ENCODE results near the gene NFIA.

Gene NFIA

GRCh38 chr1:61090546-61091202 lies 8.3 kb downstream of the NFIA start:
- DNase-seq (ENCODE audit: extremely low read depth, low read depth) = no peak
- TF ChIP-seq CTCF (IDR thresholded peaks at IDR 0.05; ENCODE audit: low read depth, low read length, missing control alignments) = no peak

GRCh38 chr1:61091455-61091854 lies 9.1 kb downstream of the NFIA start:
- TF ChIP-seq CTCF (IDR thresholded peaks at IDR 0.05; ENCODE audit: low read depth, low read length, missing control alignments) = no peak
- no peak overlapping the region for H3K4me3 ChIP-seq (replicated peaks; ENCODE audit: low read depth, low read length)
- no peak for DNase-seq (ENCODE audit: extremely low read depth, low read depth)

More at GRCh38 chr1:61090546-61091202, 8.3 kb downstream of the NFIA start:
- H3K4me3 ChIP-seq (replicated peaks; ENCODE audit: low read depth, low read length) = no peak overlapping the region

GRCh38 chr1:61092642-61093041 lies 10.3 kb downstream of the NFIA start:
- no peak for DNase-seq (ENCODE audit: extremely low read depth, low read depth)

GRCh38 chr1:61093525-61094137 lies 11.3 kb downstream of the NFIA start:
- no peak overlapping the region for H3K4me3 ChIP-seq (replicated peaks; ENCODE audit: low read depth, low read length)
- no peak for DNase-seq (ENCODE audit: extremely low read depth, low read depth)
- TF ChIP-seq CTCF (IDR thresholded peaks at IDR 0.05; ENCODE audit: low read depth, low read length, missing control alignments) = no peak

More at GRCh38 chr1:61092642-61093041, 10.3 kb downstream of the NFIA start:
- no peak for TF ChIP-seq CTCF (IDR thresholded peaks at IDR 0.05; ENCODE audit: low read depth, low read length, missing control alignments)
- H3K4me3 ChIP-seq (replicated peaks; ENCODE audit: low read depth, low read length) = no peak overlapping the region

- H3K4me3 ChIP-seq (replicated peaks; ENCODE audit: low read depth, low read length) = no peak overlapping the region
- DNase-seq (ENCODE audit: extremely low read depth, low read depth) = no peak
- TF ChIP-seq CTCF (IDR thresholded peaks at IDR 0.05; ENCODE audit: low read depth, low read length, missing control alignments) = no peak
These were observed 12.5 kb downstream of the NFIA start for GRCh38 chr1:61094677-61095469.

GRCh38 chr1:61095470-61095812 lies 13.1 kb downstream of the NFIA start:
- no peak for TF ChIP-seq CTCF (IDR thresholded peaks at IDR 0.05; ENCODE audit: low read depth, low read length, missing control alignments)
- no peak for DNase-seq (ENCODE audit: extremely low read depth, low read depth)
- no peak overlapping the region for H3K4me3 ChIP-seq (replicated peaks; ENCODE audit: low read depth, low read length)
